HG03039 (cell line): ENCODE data around the gene CCT8.
A peak's percentile ranks its signal among the peaks of the same experiment; 100 is the strongest.
"Not testable (repeated sequence)": the region's sequence is repeated elsewhere in the genome, so short reads cannot be mapped to it uniquely, and the experiment has no call there.

Experiments
- ATAC-seq: cut with Tn5 transposase; IDR thresholded peaks from one replicate; pipeline ENCODE4 v1.9.1; 2021; ENCODE audit warnings: mild to moderate bottlenecking, moderate library complexity; ENCODE audit not compliant: unreplicated experiment

Gene CCT8

DNA sequence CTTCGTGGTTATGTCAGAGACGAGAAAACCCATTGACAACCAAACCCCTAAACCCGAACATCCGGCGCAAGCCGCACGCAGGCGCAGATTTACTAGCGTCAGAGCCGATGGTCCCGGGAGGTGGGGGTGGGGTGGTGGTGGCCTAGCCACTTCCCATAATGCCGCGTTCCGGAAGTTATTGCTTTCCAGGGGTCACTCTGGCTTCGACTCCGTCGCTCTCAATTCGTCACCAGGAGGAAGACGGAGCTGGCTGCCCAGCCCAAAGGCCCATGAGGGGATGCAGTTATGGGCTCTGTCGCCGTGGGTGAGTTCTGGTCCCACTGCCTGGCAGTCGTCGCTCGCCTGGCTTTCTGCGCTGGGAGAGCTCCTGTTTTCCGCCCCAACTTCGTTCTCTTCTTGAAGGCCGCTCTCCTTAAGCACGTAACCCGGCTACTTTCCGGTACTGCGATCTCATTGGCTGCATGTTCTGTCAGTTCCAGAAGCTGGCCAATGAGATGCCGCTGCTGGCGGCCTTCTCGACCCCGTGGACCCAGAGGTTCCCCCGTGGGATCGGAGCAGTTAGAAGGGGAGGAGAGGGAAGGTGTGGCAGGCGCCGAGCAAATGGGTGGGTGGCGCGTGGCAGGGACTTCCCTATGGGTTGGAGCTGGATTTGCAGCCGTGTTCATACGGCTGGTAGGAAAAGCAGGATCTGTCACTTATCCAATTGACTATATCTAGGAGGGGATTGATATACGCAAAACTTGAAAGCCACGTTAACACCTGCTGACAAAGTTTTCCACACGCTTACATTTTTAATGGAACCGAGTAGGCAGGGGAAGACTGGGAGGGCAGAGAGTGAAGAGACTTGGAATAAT is 48.7 kb downstream of the CCT8 start, which contains the start of gene USP16:
Gene USP16, plus strand, starts transcription at position 195 of the 854 bp plus-strand sequence. CDS start 3,246 bp downstream, outside the sequence.
- peak; percentile 97 for ATAC-seq

- ATAC-seq: no peak
Observed at GRCh38 chr21:29022166-29022565, 51.3 kb downstream of the CCT8 start.

DNA sequence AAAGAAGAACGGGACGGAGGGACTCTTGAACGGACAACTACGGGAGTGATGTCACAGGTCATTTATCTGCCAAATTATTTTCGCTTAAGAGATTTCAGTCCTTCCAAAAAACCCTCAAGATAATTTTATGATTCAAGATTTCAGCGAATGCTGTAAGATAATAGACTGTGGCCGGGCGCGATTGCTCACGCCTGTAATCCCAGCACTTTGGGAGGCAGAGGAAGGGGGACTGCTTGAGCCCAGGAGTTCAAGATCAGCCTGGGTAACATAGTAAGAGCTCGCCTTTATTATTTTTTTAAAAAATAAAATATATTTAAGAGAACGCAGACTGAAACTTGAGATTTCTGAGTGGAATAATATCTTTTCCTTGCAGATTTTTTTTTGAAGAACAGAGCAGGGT is 54.9 kb downstream of the CCT8 start:
- ATAC-seq: peak; percentile 8

DNA sequence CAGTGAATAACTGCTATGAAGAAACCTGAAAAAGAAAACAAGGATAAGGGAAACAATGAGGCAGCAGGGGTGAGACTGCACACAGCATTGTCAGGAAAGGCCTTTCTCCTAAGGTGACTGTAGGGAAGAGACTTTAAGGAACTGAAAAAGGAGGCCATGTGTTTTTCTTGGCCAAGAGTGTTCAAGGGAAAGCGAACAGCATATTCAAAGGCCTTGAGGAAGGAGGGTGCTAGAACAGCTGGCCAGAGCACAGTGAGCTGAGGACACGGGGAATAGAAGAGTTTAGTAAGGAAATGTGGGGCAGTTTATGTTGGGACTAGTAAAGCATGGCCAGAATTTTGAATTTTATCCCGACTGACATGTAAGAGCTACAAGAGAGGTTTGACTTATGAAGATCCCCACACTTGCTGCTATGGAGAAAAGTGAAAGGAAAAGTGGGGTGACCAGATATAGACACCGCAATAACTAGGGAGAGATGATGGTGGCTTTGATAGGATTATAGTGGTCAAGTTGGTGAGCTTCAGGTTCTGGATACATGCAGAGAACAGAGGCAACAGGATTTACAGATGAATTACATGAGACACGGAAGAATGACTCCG is 55.7 kb downstream of the CCT8 start:
- ATAC-seq: no peak

- not testable (repeated sequence) for ATAC-seq
Observed at GRCh38 chr21:29011236-29011635, 62.2 kb downstream of the CCT8 start.

DNA sequence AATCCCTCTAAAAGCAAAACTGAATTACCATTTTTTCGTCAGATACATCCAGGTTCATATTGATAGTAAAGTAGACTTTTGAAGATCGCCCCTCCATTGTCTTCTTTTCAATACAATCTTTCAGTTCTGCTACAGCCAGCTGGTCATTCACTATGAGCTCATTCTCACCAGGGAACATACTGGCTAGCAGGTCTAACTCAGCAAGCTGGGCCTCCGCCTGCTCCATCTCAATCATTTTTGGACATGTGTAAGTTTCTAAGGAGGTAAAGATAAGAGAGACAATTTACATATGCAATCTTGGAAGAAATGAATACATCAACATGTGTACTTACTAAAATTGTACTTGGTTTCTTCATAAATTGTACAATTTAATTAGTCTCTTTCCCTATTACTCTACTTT is 65.1 kb downstream of the CCT8 start:
- no peak for ATAC-seq

DNA sequence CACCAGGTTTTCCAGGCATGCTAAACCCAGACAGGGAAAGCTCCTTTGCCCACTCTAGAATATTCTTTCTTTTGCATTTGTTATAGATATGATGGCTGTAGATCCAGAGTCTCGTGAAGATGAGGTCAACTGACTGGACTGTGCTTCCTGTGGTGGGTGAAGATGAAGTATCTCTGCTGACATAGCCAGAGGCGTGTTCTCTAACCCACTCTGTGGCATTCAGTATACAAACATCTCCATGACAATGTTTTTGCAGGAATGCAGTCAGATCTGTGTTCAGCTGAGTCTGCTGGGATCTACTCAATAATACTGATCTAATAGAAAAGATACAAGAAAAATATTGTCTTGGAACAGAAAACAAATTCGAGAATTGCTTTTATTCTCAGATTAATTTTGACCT is 65.6 kb downstream of the CCT8 start:
- no peak for ATAC-seq

- ATAC-seq: no peak
Observed at GRCh38 chr21:29007135-29007534, 66.3 kb downstream of the CCT8 start.
